ENCODE data around the gene RASA1. TPM values are rescaled to one million over a fixed set of nuclear protein-coding genes. Genes with fewer than 3 reads are reported as not detected.

RASA1 gene
- total RNA-seq, 1 experiment from 2014 or later = 29.6 TPM

- Histone ChIP-seq H3K9ac (ENCODE audit: extremely low read depth, insufficient read length, low read length) (no peak overlapping the region), H3K4me1 (ENCODE audit: insufficient read depth, low read length) (no peaks in the 10 kb centered on the region), H3K23ac (ENCODE audit: insufficient read length, low read depth, low read length) (no peak overlapping the region), H3K27me3 (ENCODE audit: insufficient read depth, low read length) (no peaks in the 10 kb centered on the region), H2BK120ac (ENCODE audit: low read depth, low read length, poor library complexity, severe bottlenecking) (no peak overlapping the region), H4K8ac (replicated peaks; ENCODE audit: insufficient read length, low read depth, low read length) (no peak overlapping the region), H3K9me3 (ENCODE audit: control insufficient read depth, low read depth, low read length) (no peaks in the 10 kb centered on the region), H3K23me2 (ENCODE audit: insufficient read length, low read depth, low read length, poor library complexity, severe bottlenecking) (no peaks in the 10 kb centered on the region), H3K56ac (ENCODE audit: insufficient read length, low read depth, low read length) (no peak overlapping the region), H3K4me2 (ENCODE audit: insufficient read depth, insufficient read length, low read length) (no peak overlapping the region), H3K79me1 (ENCODE audit: insufficient read depth, low read depth, low read length, poor library complexity, severe bottlenecking) (no peaks in the 10 kb centered on the region), H2AK5ac (ENCODE audit: insufficient read length, low read length) (no peak overlapping the region), H3K18ac (ENCODE audit: insufficient read length, low read depth, low read length) (no peak overlapping the region), H3T11ph (ENCODE audit: low read length) (no peak overlapping the region), H4K91ac (ENCODE audit: insufficient read length, low read depth, low read length) (no peak overlapping the region), H2BK20ac (ENCODE audit: low read depth, low read length, poor library complexity, severe bottlenecking) (no peak overlapping the region), H3K4ac (ENCODE audit: low read depth, low read length) (no peak overlapping the region), H4K5ac (ENCODE audit: insufficient read length, low read depth, low read length) (no peak overlapping the region), H3K79me2 (ENCODE audit: insufficient read depth, low read length) (no peaks in the 10 kb centered on the region), H4K20me1 (ENCODE audit: control insufficient read depth, insufficient read depth, insufficient read length) (no peaks in the 10 kb centered on the region), H2BK5ac (ENCODE audit: insufficient read length, low read length) (no peak overlapping the region), H3K14ac (ENCODE audit: insufficient read depth, low read length) (no peak overlapping the region), H3K27ac (ENCODE audit: insufficient read length, low read depth, low read length) (no peak overlapping the region), H2BK15ac (ENCODE audit: low read depth, low read length) (no peak overlapping the region), H2BK12ac (ENCODE audit: insufficient read length, low read depth, low read length) (no peak overlapping the region), H2AFZ (ENCODE audit: low read length) (no peak overlapping the region)
- TF ChIP-seq CTCF (conservative IDR thresholded peaks at IDR 0.05) = no peak
- no peak for DNase-seq
- H3K27me3 Mint-ChIP-seq (ENCODE audit: low read depth) = no peaks in the 10 kb centered on the region
- H3K36me3 Mint-ChIP-seq (ENCODE audit: insufficient read depth in 1 of 3, low read depth in 3 of 3) = peaks cover 0 to 30% (median 27%) of the 10 kb centered on the region in 3 experiments; a peak in 5 of 7 replicates
- H3K27ac Mint-ChIP-seq = no peak overlapping the region
- no peak overlapping the region for H3K4me3 Mint-ChIP-seq
- no peaks in the 10 kb centered on the region for H3K4me1 Mint-ChIP-seq
- WGBS (ENCODE audit: extremely low coverage, insufficient read length, low lambda C conversion rate) = no CpG with 5 or more reads among the region's 1 CpG
- H3K9me3 Mint-ChIP-seq = no peaks in the 10 kb centered on the region
Observed at GRCh38 chr5:87383216-87383615, 115.5 kb downstream of the RASA1 start.

Measured in H9 (cell line).